ENCODE results near the gene CTPS2.
"Not testable (repeated sequence)": the region's sequence is repeated elsewhere in the genome, so short reads cannot be mapped to it uniquely, and the experiment has no call there.

The CTPS2 gene

DNA sequence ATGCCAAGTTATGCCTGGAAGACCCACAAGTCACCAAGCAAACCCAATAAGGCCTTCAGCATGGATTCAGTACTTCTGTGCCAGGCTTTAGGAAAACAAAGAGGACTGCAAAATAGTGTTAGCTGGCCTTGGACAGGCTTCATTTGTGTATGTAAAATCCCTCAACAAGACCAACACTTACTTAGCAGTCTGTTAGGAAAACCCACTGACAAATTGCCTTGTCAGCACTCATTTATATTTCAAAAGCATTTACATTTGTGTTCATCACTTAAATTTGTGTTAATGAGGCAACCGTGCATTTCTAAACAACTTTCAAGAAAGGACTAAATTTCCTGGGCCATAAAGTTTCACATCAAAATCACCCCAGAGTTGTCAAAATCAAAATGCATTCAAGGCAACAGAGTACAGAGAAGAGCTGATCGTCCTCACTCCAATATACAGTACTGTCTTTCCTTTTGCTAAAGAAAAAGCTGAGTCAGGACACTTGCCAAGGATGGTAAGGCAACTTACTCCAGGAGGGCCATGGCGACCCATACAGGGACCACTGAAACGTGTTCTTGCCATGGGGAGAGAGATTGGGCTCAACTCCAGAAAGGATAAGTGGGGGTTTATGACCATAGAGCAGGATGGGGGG lies 61.0 kb downstream of the CTPS2 start:
- no peak for DNase-seq

DNA sequence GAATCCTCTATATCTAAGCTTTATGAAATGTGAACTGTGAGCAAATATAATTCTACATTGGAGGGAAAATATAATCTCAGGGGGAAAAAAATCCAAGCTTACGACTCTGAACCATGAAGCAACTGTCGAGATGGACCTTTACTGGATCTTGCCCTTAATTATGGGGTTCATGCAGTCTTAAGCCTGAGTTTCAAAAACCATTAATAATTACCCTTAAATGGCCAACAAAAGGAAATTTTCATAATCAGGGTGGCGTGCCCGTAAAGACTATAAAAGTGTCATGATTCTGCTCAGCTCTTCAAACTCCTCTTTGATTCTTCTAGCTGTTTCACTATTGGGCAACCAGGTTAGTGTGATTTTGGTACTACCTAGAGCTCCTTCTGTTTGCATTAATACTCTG lies 62.6 kb downstream of the CTPS2 start, which contains the start of gene S100G:
Gene S100G, plus strand, starts transcription at position 301 of the 400 bp plus-strand sequence. CDS start 849 bp downstream, outside the sequence.
- no peak for DNase-seq

DNA sequence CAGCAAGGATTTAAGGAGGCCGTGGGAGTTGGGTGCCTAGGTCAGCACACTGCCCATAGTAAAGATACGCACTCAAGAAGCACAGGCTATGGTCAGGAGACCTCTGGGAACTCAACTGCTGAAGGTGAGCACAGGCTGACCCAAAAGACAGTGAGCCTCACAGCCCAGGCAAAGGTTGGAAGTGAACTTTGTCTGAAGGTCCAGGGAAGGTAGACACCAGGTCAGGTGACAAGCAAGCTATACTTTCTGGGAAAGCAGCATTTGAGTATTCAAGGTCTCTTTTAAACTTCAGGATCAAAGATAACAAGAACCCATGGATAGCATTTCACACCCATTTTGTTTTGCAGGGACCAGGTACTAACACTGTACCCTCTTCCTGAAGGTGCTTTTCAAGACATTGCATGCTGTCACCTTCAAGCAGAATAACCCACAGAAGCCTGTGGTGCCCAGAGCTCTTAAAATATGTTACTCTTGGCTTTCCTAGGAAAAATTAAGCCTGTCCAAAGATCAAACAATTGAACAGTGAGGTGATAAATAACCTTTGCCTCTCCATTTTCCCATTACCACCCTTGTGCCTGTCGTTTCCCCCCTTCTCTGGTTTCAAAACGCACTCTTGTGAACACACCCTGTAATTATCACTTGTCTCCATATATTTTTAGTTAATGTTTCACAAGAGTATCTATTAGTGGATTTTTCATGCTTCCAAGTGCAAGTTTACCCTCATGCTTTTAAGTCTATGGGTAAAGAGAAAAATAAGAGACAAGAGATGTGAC lies 65.9 kb downstream of the CTPS2 start:
- DNase-seq: no peak

DNA sequence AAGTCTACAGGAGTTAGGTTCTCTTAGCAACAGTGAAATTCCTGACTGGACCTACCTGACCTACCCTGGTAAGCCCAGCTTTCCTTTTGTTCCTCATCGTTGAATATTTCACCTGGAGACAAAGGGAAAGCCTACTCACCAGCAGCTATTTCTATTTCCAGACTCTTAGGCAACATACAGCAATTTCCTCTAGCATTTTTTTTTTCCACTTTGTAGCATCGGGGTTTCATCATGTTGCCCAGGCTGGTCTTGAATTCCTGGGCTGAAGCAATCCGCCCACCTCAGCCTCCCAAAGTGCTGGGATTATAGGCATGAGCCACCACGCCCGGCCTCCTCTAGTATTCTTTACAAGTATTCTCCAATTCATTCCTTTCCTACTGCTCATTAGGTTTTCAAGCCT lies 69.3 kb downstream of the CTPS2 start:
- no peak for DNase-seq

DNA sequence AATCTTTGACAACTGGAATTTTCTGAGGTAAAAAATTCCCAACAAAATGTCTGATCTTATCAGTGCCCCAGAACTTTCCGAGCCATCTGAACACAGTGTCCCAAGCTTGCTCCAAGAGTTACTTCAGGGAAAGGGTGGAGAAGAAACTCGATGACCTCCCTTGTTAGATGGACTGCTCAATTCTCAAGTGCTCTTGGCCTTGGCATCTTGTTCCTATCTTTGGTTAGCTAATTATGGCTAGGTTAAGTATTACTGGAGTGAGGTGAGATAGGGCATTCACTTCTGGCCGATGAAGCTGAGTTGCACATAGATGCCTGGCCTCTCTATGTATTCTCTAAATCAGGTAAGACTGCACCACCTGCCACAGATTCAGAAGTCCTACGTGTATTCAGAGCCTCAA lies 71.6 kb downstream of the CTPS2 start:
- DNase-seq: no peak

DNA sequence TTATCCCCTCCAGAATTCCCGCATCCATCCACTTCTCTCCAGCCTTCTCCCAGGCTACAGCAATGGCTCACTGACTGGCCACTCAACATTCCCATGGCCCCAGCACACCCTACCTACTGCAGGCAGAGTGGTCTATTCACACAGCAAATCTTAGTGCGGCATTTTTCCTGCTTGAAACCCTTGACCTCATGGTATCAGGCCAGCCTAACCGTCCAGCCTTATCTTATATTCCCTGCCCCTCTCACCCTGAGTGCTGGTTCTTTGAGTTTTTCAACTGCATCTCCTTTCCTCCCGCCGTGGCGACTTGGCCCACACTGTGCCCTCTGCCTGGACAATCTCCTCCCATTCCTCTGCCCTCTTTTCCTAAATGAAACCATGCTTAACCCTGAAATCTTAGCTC lies 72.5 kb downstream of the CTPS2 start:
- DNase-seq: no peak

DNA sequence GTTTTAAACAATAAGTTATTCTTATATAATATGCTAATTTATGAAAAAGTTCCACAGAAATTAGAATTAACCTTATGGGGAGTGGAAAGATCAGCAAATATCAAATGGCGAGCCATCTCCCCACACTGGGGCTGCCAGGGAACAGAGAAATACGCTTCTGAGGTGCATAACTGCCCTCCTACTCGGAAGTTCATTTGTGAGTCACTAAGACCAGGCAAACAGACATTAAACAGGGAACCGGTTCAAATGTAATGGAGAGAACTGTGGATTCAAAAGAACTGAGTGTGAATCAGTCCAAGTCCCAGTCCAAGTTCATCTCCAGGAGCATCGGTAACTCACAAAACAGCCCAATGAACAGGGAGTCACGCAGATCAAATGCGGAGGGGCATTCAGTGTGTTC lies 73.9 kb downstream of the CTPS2 start:
- DNase-seq: no peak

DNA sequence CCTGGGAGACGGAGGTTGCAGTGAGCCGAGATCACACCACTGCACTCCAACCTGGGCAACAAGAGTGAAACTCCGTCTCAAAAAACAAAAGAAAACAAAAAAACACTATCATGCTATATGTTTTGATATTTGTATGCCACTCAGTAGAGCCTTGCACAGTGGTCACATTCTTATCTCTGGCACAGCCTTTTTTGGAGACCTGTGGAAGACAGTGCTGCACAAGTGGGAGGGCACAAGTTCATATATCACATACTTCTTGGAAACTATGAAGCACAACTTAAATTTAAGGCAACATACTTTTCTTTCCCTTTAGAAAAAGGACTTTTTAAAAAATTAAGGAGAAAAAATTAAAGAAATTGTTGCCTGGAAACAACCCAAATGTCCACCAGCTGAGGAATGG lies 76.9 kb downstream of the CTPS2 start:
- no peak for DNase-seq

DNA sequence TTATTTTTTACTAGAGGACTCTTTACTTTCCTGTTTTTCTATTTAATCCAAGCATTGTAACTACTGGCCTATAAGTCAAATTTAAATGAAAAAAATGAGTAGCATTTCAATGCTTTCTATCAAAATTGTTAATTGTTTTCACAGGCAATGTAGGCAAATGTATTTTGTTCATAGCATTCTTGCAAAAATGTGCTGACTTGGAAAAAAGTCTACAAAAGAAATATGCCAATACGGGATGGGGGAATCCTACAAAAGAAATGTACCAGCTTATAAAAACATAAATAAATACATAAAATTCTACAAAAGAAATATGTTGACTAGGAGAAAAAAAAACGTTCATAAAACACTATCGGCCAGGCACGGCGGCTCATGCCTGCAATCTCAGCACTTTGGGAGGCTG lies 77.4 kb downstream of the CTPS2 start:
- DNase-seq: no peak

DNA sequence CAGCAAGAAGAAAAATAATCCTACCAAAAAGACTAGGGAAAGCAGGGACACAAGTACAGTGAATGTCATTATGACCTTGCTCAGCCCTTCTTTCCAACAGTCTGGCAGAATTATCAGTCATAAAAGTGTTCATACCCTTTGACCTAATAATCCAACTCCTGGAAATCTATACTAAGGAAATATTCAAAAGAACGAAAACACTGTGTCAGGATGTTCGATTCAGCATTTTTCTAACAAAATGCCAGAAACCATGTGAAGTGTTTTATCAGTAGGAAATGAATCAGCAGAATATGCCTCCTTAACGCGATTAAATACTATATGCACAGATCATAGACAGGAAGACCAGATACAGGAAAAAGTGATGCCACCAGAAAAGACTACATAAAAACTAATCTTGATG lies 78.7 kb downstream of the CTPS2 start:
- no peak for DNase-seq

DNA sequence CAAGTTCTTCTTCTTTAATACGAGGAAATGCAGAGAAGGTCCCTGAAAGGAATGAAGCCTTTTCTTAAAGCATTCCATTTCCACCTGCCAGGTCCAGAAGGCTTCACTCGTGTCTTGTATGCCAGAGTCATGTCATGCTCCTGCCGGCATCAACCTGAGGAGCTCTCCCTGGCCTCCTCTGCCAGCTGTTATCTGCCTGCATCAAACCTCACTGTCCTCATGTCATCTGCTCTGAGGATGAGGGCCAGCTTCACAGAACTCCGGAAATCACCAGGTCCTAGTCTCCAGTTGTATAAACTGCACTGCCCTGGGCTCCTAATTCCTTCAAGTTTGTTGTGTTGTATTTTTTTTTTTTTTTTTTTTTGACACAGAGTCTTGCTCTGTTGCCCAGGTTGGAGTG lies 82.6 kb downstream of the CTPS2 start:
- no peak for DNase-seq

DNA sequence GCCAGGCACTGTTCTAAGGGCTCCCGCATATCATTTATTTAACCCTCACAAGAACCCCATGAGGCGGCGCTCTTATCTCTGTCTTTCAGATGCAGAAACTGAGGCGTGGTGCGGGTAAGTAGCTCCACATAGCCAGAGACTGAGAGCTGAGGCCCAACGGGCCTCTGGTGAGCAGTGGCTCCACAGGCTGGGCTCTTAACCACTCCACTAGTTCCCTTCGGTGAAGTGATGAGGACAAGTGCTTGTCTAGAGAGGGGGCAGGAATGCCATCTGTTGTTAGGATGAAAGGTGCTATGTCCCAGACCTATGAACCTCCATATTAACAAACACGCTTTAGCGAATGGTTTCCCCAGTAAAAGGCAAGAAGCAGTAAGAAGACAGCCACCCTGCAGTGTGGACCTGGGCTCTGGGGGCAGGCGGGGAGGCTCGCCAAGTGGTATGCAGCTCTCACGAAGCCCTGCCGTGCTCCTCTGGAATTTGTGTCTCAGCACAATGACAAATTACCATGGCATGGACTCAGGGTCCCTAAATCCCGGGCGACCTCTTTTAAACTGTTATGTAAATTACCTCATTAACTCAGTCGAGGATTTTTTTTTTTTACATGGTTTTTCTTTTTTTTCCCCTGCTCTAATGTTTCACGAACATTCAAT lies 83.4 kb downstream of the CTPS2 start:
- DNase-seq: no peak

DNA sequence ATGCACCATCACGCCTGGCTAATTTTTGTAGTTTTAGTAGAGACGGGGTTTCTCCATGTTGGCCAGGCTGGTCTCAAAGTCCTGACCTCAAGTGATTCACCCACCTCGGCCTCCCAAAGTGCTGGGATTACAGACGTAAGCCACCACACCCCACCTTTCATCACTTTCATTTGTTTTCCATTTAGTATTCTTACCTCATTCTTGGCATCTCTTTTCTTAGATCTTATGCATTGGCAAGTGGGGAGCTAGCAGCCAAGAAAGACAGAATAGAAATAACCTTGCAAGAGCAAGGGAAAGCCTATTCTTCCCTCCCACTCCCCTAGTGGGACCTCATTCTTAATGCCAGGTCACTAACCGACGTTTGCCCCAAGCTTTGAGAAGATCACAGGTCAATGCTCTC lies 84.0 kb downstream of the CTPS2 start:
- DNase-seq: not testable (repeated sequence)

DNA sequence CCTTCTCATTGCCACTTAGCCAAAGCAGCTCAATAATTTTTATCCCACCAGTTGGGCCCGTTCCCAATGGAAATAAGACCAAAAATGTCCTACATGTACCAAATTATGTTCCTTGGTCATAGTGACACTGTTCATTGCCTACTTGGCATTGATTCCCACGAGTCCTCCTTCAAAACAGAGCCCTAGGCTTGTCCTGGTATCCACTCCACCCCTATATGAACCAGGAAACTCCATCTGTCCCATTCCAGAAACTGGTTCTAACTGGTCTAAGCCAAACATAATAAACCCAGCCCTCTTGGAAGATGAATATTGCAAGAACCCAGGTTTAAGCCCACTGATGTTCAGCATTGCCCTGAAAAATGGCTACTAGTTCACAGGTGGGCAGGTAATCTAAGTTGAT lies 93.4 kb downstream of the CTPS2 start:
- DNase-seq: no peak

DNA sequence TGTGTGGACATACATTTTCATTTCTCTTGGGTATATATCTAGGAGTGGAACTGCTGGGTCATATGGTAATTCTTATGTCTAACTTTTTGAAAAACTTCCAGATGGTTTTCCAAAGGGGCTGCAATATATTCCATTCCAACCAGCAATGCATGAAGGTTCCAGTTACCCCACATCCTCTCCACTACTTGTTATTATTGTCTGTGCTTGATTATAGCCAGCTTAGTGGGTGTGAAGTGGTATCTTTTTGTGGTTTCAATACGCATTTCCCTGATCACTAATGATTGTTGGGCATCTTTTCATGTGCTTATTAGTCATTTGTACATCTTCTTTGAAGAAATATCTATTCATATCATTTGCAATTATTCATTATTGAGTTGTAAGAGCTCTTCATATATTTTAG lies 94.0 kb downstream of the CTPS2 start:
- DNase-seq: no peak

DNA sequence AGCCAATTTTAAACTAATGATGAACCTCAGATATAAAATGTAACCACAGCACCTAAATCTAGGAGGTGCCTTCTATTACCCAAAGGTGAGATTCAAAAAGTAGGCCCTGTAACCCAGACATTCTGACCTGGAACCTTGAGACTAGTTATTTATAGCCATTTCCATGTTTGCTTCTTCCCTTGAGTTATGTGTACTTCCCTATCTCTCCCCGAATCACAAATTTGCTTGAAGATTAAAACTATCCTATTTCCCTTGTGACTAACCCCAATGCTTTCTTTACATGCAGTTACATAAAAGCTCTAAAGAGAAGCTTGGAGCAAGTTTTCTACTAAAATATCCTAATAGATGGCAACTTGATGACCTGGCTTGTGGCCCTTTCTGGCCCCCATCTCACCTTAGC lies 95.1 kb downstream of the CTPS2 start:
- DNase-seq: no peak

DNA sequence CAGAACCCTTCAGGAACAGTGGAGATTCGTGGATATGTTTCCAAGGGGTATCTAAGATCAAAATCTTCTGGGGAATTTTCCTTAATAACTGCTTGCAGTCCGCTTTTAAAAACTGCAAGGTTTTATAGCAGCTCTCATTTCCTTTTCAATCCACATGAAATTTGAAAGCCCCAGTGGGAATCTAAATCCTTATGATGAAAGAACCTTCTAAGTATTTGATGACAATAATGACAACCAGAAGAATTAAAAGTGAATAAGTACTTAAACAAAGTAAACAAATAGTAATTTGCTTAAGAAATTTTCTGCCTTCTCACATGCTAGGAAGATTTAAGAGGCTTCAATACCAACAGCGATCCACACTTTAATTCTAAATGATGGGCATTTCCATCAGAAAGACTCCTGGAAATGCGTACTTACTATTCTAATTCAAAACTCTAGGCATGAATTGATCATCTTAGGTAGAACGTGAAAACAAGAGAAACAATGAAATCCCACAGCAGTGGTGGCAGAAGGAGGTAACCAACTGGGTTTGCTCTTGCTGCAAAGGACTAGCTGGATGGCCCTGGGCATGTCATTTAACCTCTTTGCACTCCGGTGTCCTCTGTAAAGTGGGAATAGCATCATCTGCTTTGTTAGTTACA lies 100.1 kb downstream of the CTPS2 start:
- no peak for DNase-seq

DNA sequence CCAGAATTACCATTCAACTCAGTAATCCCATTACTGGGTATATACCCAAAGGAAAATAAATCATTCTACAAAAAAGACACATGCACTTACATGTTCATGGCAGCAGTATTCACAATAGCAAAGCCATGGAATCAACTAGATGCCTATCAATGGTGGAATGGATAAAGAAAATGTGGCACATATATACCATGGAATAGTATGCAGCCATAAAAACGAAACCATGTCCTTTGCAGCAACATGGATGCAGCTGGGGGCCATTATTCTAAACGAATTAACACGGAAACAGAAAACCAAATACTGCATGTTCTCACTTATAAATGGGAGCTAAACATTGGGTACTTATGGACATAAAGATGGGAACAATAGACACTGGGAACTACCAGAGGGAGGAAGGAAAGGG lies 101.8 kb downstream of the CTPS2 start:
- DNase-seq: not testable (repeated sequence)

DNA sequence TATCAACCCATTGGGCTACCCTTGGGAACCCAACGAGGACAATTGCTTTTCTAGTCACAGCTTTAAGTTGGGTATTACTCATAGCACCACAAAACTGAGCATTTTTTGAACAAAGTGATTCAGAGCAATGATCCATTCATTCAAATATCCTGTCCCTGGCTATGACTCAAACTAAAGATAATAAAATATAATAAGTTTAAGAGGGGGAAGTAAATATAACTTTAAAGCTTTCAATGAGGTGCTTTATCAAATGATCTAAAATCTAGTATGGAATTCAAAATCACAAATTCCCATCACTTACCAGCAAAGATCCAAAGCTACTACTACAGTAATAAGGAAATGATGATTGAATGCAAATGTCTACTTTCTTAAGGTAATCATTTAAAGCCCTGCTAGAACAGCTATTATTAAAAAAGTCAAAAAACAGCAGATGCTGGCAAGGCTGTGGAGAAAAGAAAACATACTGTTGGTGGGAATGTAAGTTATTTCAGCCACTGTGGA lies 102.3 kb downstream of the CTPS2 start:
- DNase-seq: no peak

DNA sequence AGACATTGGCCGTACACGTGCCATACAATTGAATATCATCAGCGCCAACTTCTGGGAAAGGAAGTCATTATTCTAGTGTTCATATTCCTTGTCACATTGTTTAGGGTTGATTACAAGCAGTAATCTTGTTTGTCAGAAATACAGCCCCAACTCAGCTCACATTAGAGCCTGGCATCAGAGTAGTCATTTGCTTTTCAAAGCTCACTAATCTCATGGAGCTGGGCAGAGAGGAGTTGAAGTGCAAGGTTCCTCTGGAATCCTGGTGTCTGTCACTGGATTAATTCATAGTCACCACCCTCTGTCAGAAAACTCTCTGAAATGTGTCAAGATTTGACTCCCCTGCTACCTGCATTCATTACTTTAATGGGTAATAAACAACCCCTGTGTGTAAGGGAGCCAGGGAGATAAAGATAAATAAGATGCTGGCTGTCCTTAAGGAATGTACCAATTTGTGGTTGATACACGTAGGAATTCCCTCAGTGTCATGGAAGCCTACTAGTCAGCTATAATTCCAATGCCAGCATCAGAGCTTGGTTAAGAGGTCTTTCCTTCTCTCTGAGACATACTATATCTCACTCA lies 106.2 kb downstream of the CTPS2 start:
- DNase-seq: no peak

DNA sequence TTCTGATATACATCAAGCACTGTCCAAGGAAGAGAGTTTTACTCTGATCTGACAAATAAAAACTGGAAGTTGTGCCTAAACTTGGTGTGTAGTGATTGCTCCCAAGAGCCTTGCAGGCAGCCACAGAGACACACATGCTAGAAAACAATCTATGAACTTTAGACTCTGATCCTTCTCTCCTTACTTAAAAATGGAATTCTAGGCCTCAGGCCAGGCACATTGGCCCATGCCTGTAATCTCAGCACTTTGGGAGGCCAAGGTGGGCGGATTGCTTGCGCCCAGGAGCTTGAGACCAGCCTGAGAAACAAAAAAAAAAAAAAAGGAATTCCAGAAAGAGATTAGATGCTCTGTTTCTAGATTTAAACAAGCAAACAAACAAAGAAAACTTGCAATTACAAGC lies 108.1 kb downstream of the CTPS2 start:
- no peak for DNase-seq

DNA sequence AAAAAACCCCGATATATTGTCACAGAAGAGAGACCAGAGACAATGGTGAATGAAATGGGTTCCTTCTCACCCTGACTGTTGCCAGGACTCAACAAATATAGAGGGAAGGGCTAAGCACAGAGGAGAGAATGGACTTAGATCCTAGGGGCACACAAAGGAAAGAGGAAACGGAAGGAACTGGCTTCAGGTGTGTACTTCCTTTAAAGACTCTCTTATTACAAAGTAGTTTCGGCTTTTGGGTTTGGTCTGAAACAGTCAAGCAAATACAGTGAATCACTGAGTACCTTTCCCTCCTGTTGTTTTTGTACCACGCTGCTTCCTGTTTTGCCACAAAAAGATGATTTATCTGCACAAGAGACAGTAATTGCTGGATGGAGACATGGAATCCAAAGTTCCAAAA lies 108.6 kb downstream of the CTPS2 start:
- DNase-seq: no peak

DNA sequence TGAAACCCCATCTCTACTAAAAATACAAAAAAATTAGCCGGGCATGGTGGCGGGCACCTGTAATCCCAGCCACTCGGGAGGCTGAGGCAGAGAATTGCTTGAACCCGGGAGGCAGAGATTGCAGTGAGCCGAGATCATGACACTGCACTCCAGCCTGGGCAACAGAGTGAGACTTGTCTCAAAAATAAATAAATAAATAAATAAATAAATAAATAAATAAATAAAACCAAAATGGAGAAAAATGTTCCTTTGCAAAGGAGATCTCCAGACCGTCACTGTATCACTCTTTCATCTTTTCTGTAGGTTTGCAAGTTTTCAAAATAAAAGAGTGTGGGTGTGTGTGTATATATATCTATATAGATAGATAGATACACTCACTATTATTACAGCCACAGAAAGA lies 109.2 kb downstream of the CTPS2 start:
- not testable (repeated sequence) for DNase-seq

Measured in AML-193 (cell line).